ENCODE data around the gene CHAD. TPM values are rescaled to one million over a fixed set of nuclear protein-coding genes. Genes with fewer than 3 reads are reported as not detected.

CHAD gene
- total and polyA plus RNA-seq, 8 donors: 0.45 to 12.0 (median 4.9) TPM; not detected in 1

- WGBS, 5 donors: 80 to 90% (median 87%) methylated on average over 19 to 22 of the region's 22 CpGs
- H3K4me1 ChIP-seq: peaks cover 31 to 36% (median 35%) of the 10 kb centered on the region in 4 donors
- H3K4me3 ChIP-seq: no peak overlapping the region
- no peak overlapping the region for H3K27ac ChIP-seq
- no peak for DNase-seq
- TF ChIP-seq CTCF (IDR thresholded peaks at IDR 0.05): no peak
- no peak for TF ChIP-seq POLR2A (IDR thresholded peaks at IDR 0.05)
- TF ChIP-seq EP300 (IDR thresholded peaks at IDR 0.05): no peak
- TF ChIP-seq POLR2AphosphoS5 (IDR thresholded peaks at IDR 0.05): no peak
- H3K36me3 ChIP-seq: peaks cover 0 to 43% (median 35%) of the 10 kb centered on the region in 4 donors
- peaks cover 0 to 35% (median 12%) of the 10 kb centered on the region in 3 donors for H3K27me3 ChIP-seq
- intact Hi-C loops (cut with DNase I; ENCODE audit: low total_unique reads): loop anchor here (10.0 kb wide), 1 partner anchor 106 kb away; no protein-coding TSS in a partner anchor
- no peaks in the 10 kb centered on the region for H3K9me3 ChIP-seq
These were observed 2.6 kb upstream of the CHAD start for GRCh38 chr17:50471009-50471905.

- Histone ChIP-seq H3K27me3 (peaks cover 0 to 35% (median 12%) of the 10 kb centered on the region in 3 donors), H3K9me3 (no peaks in the 10 kb centered on the region), H3K4me1 (peaks cover 31 to 37% (median 35%) of the 10 kb centered on the region in 4 donors), H3K4me3 (no peak overlapping the region), H3K36me3 (peaks cover 0 to 44% (median 36%) of the 10 kb centered on the region in 4 donors), H3K27ac (no peak overlapping the region)
- TF ChIP-seq POLR2AphosphoS5 (IDR thresholded peaks at IDR 0.05): no peak
- intact Hi-C loops (cut with DNase I; ENCODE audit: low total_unique reads): loop anchor here (10.0 kb wide), 1 partner anchor 106 kb away; no protein-coding TSS in a partner anchor
- no peak for DNase-seq
- 71 to 87% (median 85%) methylated on average over 6 of the region's 6 CpGs for WGBS, 5 donors
These were observed 1.7 kb upstream of the CHAD start for GRCh38 chr17:50470426-50470825.

- DNase-seq: no peak
These were observed 1.1 kb upstream of the CHAD start for GRCh38 chr17:50469671-50470305.

GRCh38 chr17:50469208-50469605, 527 bp upstream of the CHAD start:
- DNase-seq: peak in 1 of 2 donors; percentile 61
- no peak overlapping the region for H3K27ac ChIP-seq
- TF ChIP-seq POLR2A (IDR thresholded peaks at IDR 0.05) (no peak), POLR2AphosphoS5 (IDR thresholded peaks at IDR 0.05) (no peak), EP300 (IDR thresholded peaks at IDR 0.05) (no peak), CTCF (IDR thresholded peaks at IDR 0.05) (no peak)
- H3K27me3 ChIP-seq: peaks cover 0 to 35% (median 12%) of the 10 kb centered on the region in 3 donors
- peak overlapping the region; percentile 33 to 42 (median 35) for H3K4me3 ChIP-seq
- WGBS, 5 donors: 9 to 22% (median 12%) methylated on average over 27 to 37 of the region's 37 CpGs
- H3K9me3 ChIP-seq: no peaks in the 10 kb centered on the region
- intact Hi-C loops (cut with DNase I; ENCODE audit: low total_unique reads): no loop called here
- H3K36me3 ChIP-seq: peaks cover 0 to 49% (median 42%) of the 10 kb centered on the region in 4 donors
- peaks cover 29 to 43% (median 34%) of the 10 kb centered on the region in 4 donors for H3K4me1 ChIP-seq

More at GRCh38 chr17:50469671-50470305, 1.1 kb upstream of the CHAD start:
- WGBS, 5 donors: 60 to 77% (median 68%) methylated on average over 17 to 19 of the region's 19 CpGs
- H3K27ac ChIP-seq: no peak overlapping the region
- peaks cover 0 to 48% (median 42%) of the 10 kb centered on the region in 4 donors for H3K36me3 ChIP-seq
- H3K4me3 ChIP-seq: peak overlapping the region in 1 of 4 donors; percentile 42
- H3K4me1 ChIP-seq: peaks cover 31 to 40% (median 34%) of the 10 kb centered on the region in 4 donors
- intact Hi-C loops (cut with DNase I; ENCODE audit: low total_unique reads): loop anchor here (10.0 kb wide), 1 partner anchor 105 kb away; no protein-coding TSS in a partner anchor
- TF ChIP-seq CTCF (IDR thresholded peaks at IDR 0.05) (no peak), POLR2AphosphoS5 (IDR thresholded peaks at IDR 0.05) (no peak), EP300 (IDR thresholded peaks at IDR 0.05) (no peak), POLR2A (IDR thresholded peaks at IDR 0.05) (no peak)
- H3K9me3 ChIP-seq: no peaks in the 10 kb centered on the region
- peaks cover 0 to 35% (median 12%) of the 10 kb centered on the region in 3 donors for H3K27me3 ChIP-seq
